SU-DHL-6 (cell line): ENCODE measurements around the gene FAM227B.
A peak's percentile ranks its signal among the peaks of the same experiment; 100 is the strongest.
"Not testable (repeated sequence)": the region's sequence is repeated elsewhere in the genome, so short reads cannot be mapped to it uniquely, and the experiment has no call there.

Experiments used
- H2AFZ ChIP-seq: fragments of 200-600 bp; sonication (generic); 2 replicates; pipeline ENCODE4 v1.6.1; 2014; ENCODE audit warnings: low read depth, mild to moderate bottlenecking, moderate library complexity, mixed read lengths, antibody characterized with exemption, low read length; ENCODE audit not compliant: severe bottlenecking
- H3F3A ChIP-seq: fragments of 200-600 bp; shearing (Covaris generic); 2 replicates; pipeline ENCODE4 v1.6.0; 2016; ENCODE audit warnings: antibody characterized with exemption, mild to moderate bottlenecking; ENCODE audit not compliant: insufficient read depth
- H3K27ac ChIP-seq: fragments of 200-600 bp; sonication (generic); 2 replicates; pipeline ENCODE4 v1.5.1; 2016; ENCODE audit warnings: low read depth, mild to moderate bottlenecking, low read length, moderate library complexity, mixed read lengths
- H3K27me3 ChIP-seq: fragments of 200-600 bp; sonication (generic), shearing (Covaris generic); 2 replicates; pipeline ENCODE4 v1.6.0; 2014; ENCODE audit warnings: mild to moderate bottlenecking, low read length
- H3K36me3 ChIP-seq: fragments of 200-600 bp; sonication (generic); 2 replicates; pipeline ENCODE4 v1.6.1; 2014; ENCODE audit warnings: mild to moderate bottlenecking, low read length, mixed read lengths
- H3K4me2 ChIP-seq: fragments of 300-600, 200-600 bp; shearing (Covaris generic), sonication (generic); 2 replicates; pipeline ENCODE4 v1.6.0; 2014; ENCODE audit warnings: low read length, low read depth, mild to moderate bottlenecking; ENCODE audit not compliant: poor library complexity, severe bottlenecking
- H3K4me3 ChIP-seq: fragments of 200-600 bp; sonication (generic); 2 replicates; pipeline ENCODE4 v1.5.1; 2014; ENCODE audit warnings: antibody characterized with exemption, low read length, mild to moderate bottlenecking, mixed read lengths; ENCODE audit not compliant: insufficient read depth, poor library complexity, severe bottlenecking
- H3K79me2 ChIP-seq: fragments of 200-600 bp; sonication (generic); 2 replicates; pipeline ENCODE4 v1.6.1; 2014; ENCODE audit warnings: mild to moderate bottlenecking, low read length, moderate library complexity; ENCODE audit not compliant: insufficient read depth
- H3K9ac ChIP-seq: fragments of 200-600 bp; sonication (generic); 2 replicates; pipeline ENCODE4 v1.7.0; 2014; ENCODE audit warnings: mild to moderate bottlenecking, low read length
- H3K9me2 ChIP-seq: fragments of 200-600 bp; sonication (generic); replicated peaks from 2 replicates; pipeline ENCODE4 v1.6.1; 2014; ENCODE audit warnings: low read length; ENCODE audit not compliant: insufficient read depth
- H3K9me3 ChIP-seq: fragments of 200-600 bp; sonication (generic); 2 replicates; pipeline ENCODE4 v1.6.1; 2014; ENCODE audit warnings: low read length, mixed read lengths; ENCODE audit not compliant: insufficient read depth
- H4K20me1 ChIP-seq: fragments of 200-600 bp; sonication (generic); 2 replicates; pipeline ENCODE4 v1.6.1; 2014; ENCODE audit warnings: low read depth, mild to moderate bottlenecking, antibody characterized with exemption, low read length, moderate library complexity, mixed read lengths
- CTCF ChIP-seq: fragments of 200-600 bp; sonication (generic); IDR thresholded peaks from one replicate; pipeline ENCODE4 v1.5.1; 2017; ENCODE audit warnings: antibody characterized with exemption, mild to moderate bottlenecking, low read length, moderate library complexity; ENCODE audit not compliant: insufficient read depth, poor library complexity, severe bottlenecking
- EZH2phosphoT487 ChIP-seq: fragments of 200-600 bp; sonication (generic), shearing (Covaris generic); conservative IDR thresholded peaks from 2 replicates; pipeline ENCODE4 v1.6.1; 2018; ENCODE audit warnings: mild to moderate bottlenecking, antibody characterized with exemption, low read length, moderate library complexity, mixed read lengths

Gene FAM227B, protein sequence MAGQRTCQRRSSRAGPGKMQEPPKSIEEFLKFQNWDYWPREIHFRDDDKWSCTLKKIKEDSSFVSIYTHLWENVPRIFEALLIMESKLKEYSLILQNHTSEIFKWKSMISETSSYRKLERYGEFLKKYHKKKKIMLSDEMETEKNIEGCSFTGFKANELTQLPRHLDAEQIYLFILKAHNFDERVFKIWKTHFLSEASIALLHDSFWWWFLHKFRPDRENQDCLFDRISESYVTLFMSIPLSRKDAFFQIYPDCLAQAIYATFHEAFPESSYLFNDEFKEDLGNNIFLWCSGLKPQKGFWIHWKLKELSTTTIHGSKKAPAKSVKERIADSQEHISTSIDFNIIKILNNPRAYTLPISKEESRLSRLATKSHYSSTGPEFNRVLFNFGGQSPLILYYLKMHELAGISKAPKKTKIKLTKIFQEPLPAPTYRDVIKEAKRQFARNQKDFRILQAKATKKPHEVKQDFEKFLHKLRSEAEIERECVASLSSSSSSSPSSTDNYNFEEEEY

GRCh38 chr15:49620658-49621368 lies at the start of gene FAM227B, which contains the start of gene DTWD1:
Gene FAM227B, minus strand, starts transcription at chr15:49620818. Its CDS starts 5,647 bp downstream, at chr15:49615171.
Gene DTWD1, plus strand, starts transcription at chr15:49621048. Its CDS starts 4,120 bp downstream, at chr15:49625168.
- Histone ChIP-seq H3K27me3 (no peaks in the 10 kb centered on the region), H3K9ac (peak within 1 kb of the TSS; percentile 86), H3K79me2 (peaks cover 38% of the 10 kb centered on the region), H3F3A (no peaks in the 10 kb centered on the region), H3K36me3 (peaks cover 19% of the 10 kb centered on the region), H3K27ac (peak within 1 kb of the TSS; percentile 55), H3K4me2 (peak within 1 kb of the TSS; percentile 98), H4K20me1 (no peaks in the 10 kb centered on the region), H2AFZ (peak within 1 kb of the TSS; percentile 92), H3K4me3 (peak within 1 kb of the TSS; percentile 93), H3K9me3 (0 out of 2 replicates have a peak, but pooled peaks cover 4% of the 10 kb centered on the region), H3K9me2 (no peaks in the 10 kb centered on the region)
- no peak for TF ChIP-seq CTCF

GRCh38 chr15:49669288-49669687 lies 48.7 kb upstream of the FAM227B start:
- Histone ChIP-seq H3K9me2 (no peaks in the 10 kb centered on the region), H3K9ac (no peak overlapping the region), H3K4me2 (no peak overlapping the region), H3K9me3 (no peaks in the 10 kb centered on the region), H3K4me3 (no peak overlapping the region), H4K20me1 (no peaks in the 10 kb centered on the region), H3K27me3 (no peaks in the 10 kb centered on the region), H3K36me3 (no peaks in the 10 kb centered on the region), H3K27ac (no peak overlapping the region), H3K79me2 (no peaks in the 10 kb centered on the region), H3F3A (no peaks in the 10 kb centered on the region), H2AFZ (no peak overlapping the region)
- TF ChIP-seq CTCF, result no peak

DNA sequence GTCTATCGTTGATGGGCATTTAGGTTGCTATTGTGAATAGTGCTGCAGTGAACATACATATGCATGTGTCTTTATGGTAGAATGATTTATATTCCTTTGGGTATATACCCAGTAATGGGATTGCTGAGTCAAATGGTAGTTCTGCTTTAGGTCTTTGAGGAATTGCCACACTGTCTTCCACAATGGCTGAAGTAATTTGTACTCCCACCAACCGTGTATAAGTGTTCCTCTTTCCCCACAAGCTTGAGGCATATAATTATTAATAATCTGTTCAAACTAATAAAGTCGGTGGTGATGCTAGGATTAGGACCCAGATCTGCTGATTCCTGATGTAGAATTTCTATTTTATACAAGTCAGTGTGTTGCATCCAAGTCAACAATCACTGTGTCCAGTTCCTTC lies 45.9 kb upstream of the FAM227B start:
- H3K79me2 ChIP-seq, H3K27ac ChIP-seq, H3K9ac ChIP-seq, H2AFZ ChIP-seq, H3K4me2 ChIP-seq, H3K27me3 ChIP-seq, H3K9me2 ChIP-seq, H3K36me3 ChIP-seq, H3K4me3 ChIP-seq, H3K9me3 ChIP-seq, H4K20me1 ChIP-seq, H3F3A ChIP-seq: not testable (repeated sequence)

DNA sequence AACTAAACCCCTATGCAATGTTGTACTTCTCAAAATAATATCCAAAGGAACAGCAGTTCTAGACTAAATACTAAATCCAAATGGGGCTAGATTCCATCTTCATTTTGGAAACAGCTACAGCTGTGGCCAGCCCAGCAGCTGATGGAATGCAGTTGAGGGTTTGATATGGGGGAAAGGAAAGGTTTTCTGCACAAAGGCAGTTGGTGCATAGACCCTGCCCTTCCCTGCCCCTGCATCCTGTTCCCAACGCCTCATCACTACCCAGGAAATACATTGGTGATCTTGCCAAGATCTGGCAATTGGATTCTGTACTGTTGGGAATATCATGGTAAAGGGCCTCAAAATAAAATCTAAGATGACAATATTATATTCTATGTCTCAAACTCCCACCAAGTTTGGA lies 44.1 kb upstream of the FAM227B start:
- no peak overlapping the region for H3K27ac ChIP-seq
- no peaks in the 10 kb centered on the region for H4K20me1 ChIP-seq
- no peaks in the 10 kb centered on the region for H3K36me3 ChIP-seq
- no peaks in the 10 kb centered on the region for H3F3A ChIP-seq
- TF ChIP-seq EZH2phosphoT487 (no peak), CTCF (no peak)
- no peak overlapping the region for H2AFZ ChIP-seq
- H3K4me3 ChIP-seq, result no peak overlapping the region
- no peaks in the 10 kb centered on the region for H3K9me3 ChIP-seq
- H3K9ac ChIP-seq, result no peak overlapping the region
- no peaks in the 10 kb centered on the region for H3K9me2 ChIP-seq
- H3K79me2 ChIP-seq, result no peaks in the 10 kb centered on the region
- H3K27me3 ChIP-seq, result no peaks in the 10 kb centered on the region
- no peak overlapping the region for H3K4me2 ChIP-seq
